ENCODE data around the gene RGSL1. TPM values are rescaled to one million over a fixed set of nuclear protein-coding genes. Genes with fewer than 3 reads are reported as not detected.

The RGSL1 gene
- total and polyA plus RNA-seq, 7 donors: not detected

- H3K27me3 ChIP-seq (ENCODE audit: insufficient read depth in 3 of 3, low read length in 2 of 3): no peaks in the 10 kb centered on the region
- no peaks in the 10 kb centered on the region for H3K4me1 ChIP-seq
- WGBS, 3 donors: 84 to 95% (median 90%) methylated on average over 4 of the region's 4 CpGs
- intact Hi-C loops (cut with DNase I): no loop called here
- no peak overlapping the region for H3K27ac ChIP-seq
- no peak for TF ChIP-seq CTCF (IDR thresholded peaks at IDR 0.05)
- no peak overlapping the region for H3K4me3 ChIP-seq
- no peaks in the 10 kb centered on the region for H3K9me3 ChIP-seq
- no peak for DNase-seq
- ATAC-seq: no peak
- H3K36me3 ChIP-seq (ENCODE audit: insufficient read depth in 1 of 2, low read depth in 1 of 2): no peaks in the 10 kb centered on the region
Observed at GRCh38 chr1:182473556-182473955, 23.6 kb downstream of the RGSL1 start.

- DNase-seq (no peak), ATAC-seq (no peak)
Observed at GRCh38 chr1:182476625-182477024, 26.7 kb downstream of the RGSL1 start.

GRCh38 chr1:182478238-182478637, 28.3 kb downstream of the RGSL1 start:
- no peaks in the 10 kb centered on the region for H3K9me3 ChIP-seq
- H3K4me1 ChIP-seq: no peaks in the 10 kb centered on the region
- intact Hi-C loops (cut with DNase I): no loop called here
- no peak for ATAC-seq
- no peak for DNase-seq
- no peak overlapping the region for H3K4me3 ChIP-seq
- H3K27me3 ChIP-seq (ENCODE audit: insufficient read depth in 3 of 3, low read length in 2 of 3): no peaks in the 10 kb centered on the region
- H3K36me3 ChIP-seq (ENCODE audit: insufficient read depth in 1 of 2, low read depth in 1 of 2): no peaks in the 10 kb centered on the region
- TF ChIP-seq CTCF (IDR thresholded peaks at IDR 0.05): no peak
- H3K27ac ChIP-seq: no peak overlapping the region

More at GRCh38 chr1:182476625-182477024, 26.7 kb downstream of the RGSL1 start:
- Histone ChIP-seq H3K9me3 (no peaks in the 10 kb centered on the region), H3K27ac (no peak overlapping the region), H3K4me1 (no peaks in the 10 kb centered on the region), H3K27me3 (ENCODE audit: insufficient read depth in 3 of 3, low read length in 2 of 3) (no peaks in the 10 kb centered on the region), H3K4me3 (no peak overlapping the region), H3K36me3 (ENCODE audit: insufficient read depth in 1 of 2, low read depth in 1 of 2) (no peaks in the 10 kb centered on the region)
- 75 to 82% (median 82%) methylated on average over 2 of the region's 2 CpGs for WGBS, 3 donors
- no peak for TF ChIP-seq CTCF (IDR thresholded peaks at IDR 0.05)
- intact Hi-C loops (cut with DNase I): no loop called here

GRCh38 chr1:182484067-182484466, 34.1 kb downstream of the RGSL1 start:
- TF ChIP-seq CTCF (IDR thresholded peaks at IDR 0.05): no peak
- WGBS, 3 donors: 83 to 91% (median 84%) methylated on average over 2 of the region's 2 CpGs
- Histone ChIP-seq H3K4me1 (no peaks in the 10 kb centered on the region), H3K36me3 (ENCODE audit: insufficient read depth in 1 of 2, low read depth in 1 of 2) (no peaks in the 10 kb centered on the region), H3K27me3 (ENCODE audit: insufficient read depth in 3 of 3, low read length in 2 of 3) (no peaks in the 10 kb centered on the region), H3K4me3 (no peak overlapping the region), H3K9me3 (no peaks in the 10 kb centered on the region), H3K27ac (no peak overlapping the region)
- DNase-seq (no peak), ATAC-seq (no peak)
- intact Hi-C loops (cut with DNase I): no loop called here

GRCh38 chr1:182484531-182485257, 34.7 kb downstream of the RGSL1 start:
- no peak for ATAC-seq
- WGBS, 3 donors: 23 to 33% (median 32%) methylated on average over 5 of the region's 5 CpGs
- no peak for TF ChIP-seq CTCF (IDR thresholded peaks at IDR 0.05)

More at GRCh38 chr1:182484531-182485257, 34.7 kb downstream of the RGSL1 start:
- no peak for DNase-seq
- H3K4me3 ChIP-seq: no peak overlapping the region
- no peaks in the 10 kb centered on the region for H3K4me1 ChIP-seq
- intact Hi-C loops (cut with DNase I): no loop called here
- no peaks in the 10 kb centered on the region for H3K27me3 ChIP-seq (ENCODE audit: insufficient read depth in 3 of 3, low read length in 2 of 3)
- no peaks in the 10 kb centered on the region for H3K36me3 ChIP-seq (ENCODE audit: insufficient read depth in 1 of 2, low read depth in 1 of 2)
- no peaks in the 10 kb centered on the region for H3K9me3 ChIP-seq
- no peak overlapping the region for H3K27ac ChIP-seq
